H9 (cell line): ENCODE data around the gene HOXB6. TPM values are rescaled to one million over a fixed set of nuclear protein-coding genes. Genes with fewer than 3 reads are reported as not detected.

ENCODE experiments used
- DNase-seq: peaks from one replicate; pipeline ENCODE4 v3.0.0-alpha.2; 2017
- H2AFZ ChIP-seq: one replicate; pipeline ENCODE4 v1.6.1; 2013; ENCODE audit warnings: mild to moderate bottlenecking, low read length, control low read depth, moderate library complexity
- H2AK5ac ChIP-seq: 2 replicates; pipeline ENCODE4 v1.6.1; 2013; ENCODE audit warnings: low read length, control low read depth, mixed read lengths; ENCODE audit not compliant: insufficient read length
- H2BK120ac ChIP-seq: one replicate; pipeline ENCODE4 v1.6.1; 2013; ENCODE audit warnings: low read depth, mild to moderate bottlenecking, low read length, control low read depth, inconsistent platforms; ENCODE audit not compliant: poor library complexity, severe bottlenecking
- H2BK12ac ChIP-seq: 2 replicates; pipeline ENCODE4 v1.6.1; 2013; ENCODE audit warnings: low read length, control low read depth, mixed read lengths, low read depth; ENCODE audit not compliant: insufficient read length
- H2BK15ac ChIP-seq: 2 replicates; pipeline ENCODE4 v1.6.1; 2013; ENCODE audit warnings: low read depth, low read length, control low read depth
- H2BK20ac ChIP-seq: one replicate; pipeline ENCODE4 v1.6.1; 2013; ENCODE audit warnings: low read depth, mild to moderate bottlenecking, low read length, control low read depth, inconsistent platforms; ENCODE audit not compliant: poor library complexity, severe bottlenecking
- H2BK5ac ChIP-seq: 2 replicates; pipeline ENCODE4 v1.6.1; 2013; ENCODE audit warnings: low read length, control low read depth, mixed read lengths; ENCODE audit not compliant: insufficient read length
- H3K14ac ChIP-seq: 2 replicates; pipeline ENCODE4 v1.6.1; 2013; ENCODE audit warnings: low read length, control low read depth; ENCODE audit not compliant: insufficient read depth
- H3K18ac ChIP-seq: 2 replicates; pipeline ENCODE4 v1.6.1; 2013; ENCODE audit warnings: low read depth, mild to moderate bottlenecking, mixed read lengths, low read length, control low read depth; ENCODE audit not compliant: insufficient read length
- H3K23ac ChIP-seq: 2 replicates; pipeline ENCODE4 v1.6.1; 2013; ENCODE audit warnings: low read length, control low read depth, mixed read lengths, low read depth; ENCODE audit not compliant: insufficient read length
- H3K23me2 ChIP-seq: 2 replicates; pipeline ENCODE4 v1.6.1; 2013; ENCODE audit warnings: low read depth, mild to moderate bottlenecking, mixed read lengths, low read length, control low read depth; ENCODE audit not compliant: insufficient read length, poor library complexity, severe bottlenecking
- H3K27ac ChIP-seq: 2 replicates; pipeline ENCODE4 v1.5.1; 2013; ENCODE audit warnings: low read length, control low read depth, mixed read lengths, low read depth; ENCODE audit not compliant: insufficient read length
- H3K27me3 ChIP-seq: 2 replicates; pipeline ENCODE4 v1.6.1; 2013; ENCODE audit warnings: low read length, control low read depth, inconsistent platforms; ENCODE audit not compliant: insufficient read depth
- H3K4ac ChIP-seq: 2 replicates; pipeline ENCODE4 v1.6.1; 2013; ENCODE audit warnings: low read depth, mild to moderate bottlenecking, control low read depth, inconsistent platforms, low read length, moderate library complexity
- H3K4me1 ChIP-seq: 2 replicates; pipeline ENCODE4 v1.6.1; 2013; ENCODE audit warnings: low read length, control low read depth, inconsistent platforms; ENCODE audit not compliant: insufficient read depth
- H3K4me2 ChIP-seq: 2 replicates; pipeline ENCODE4 v1.6.1; 2013; ENCODE audit warnings: low read length, control low read depth, mixed read lengths; ENCODE audit not compliant: insufficient read length, insufficient read depth
- H3K56ac ChIP-seq: 2 replicates; pipeline ENCODE4 v1.6.1; 2013; ENCODE audit warnings: low read depth, mild to moderate bottlenecking, mixed read lengths, low read length, control low read depth; ENCODE audit not compliant: insufficient read length
- H3K79me1 ChIP-seq: 2 replicates; pipeline ENCODE4 v1.6.1; 2013; ENCODE audit warnings: low read depth, mild to moderate bottlenecking, moderate library complexity, low read length, control low read depth, inconsistent platforms; ENCODE audit not compliant: insufficient read depth, poor library complexity, severe bottlenecking
- H3K79me2 ChIP-seq: 2 replicates; pipeline ENCODE4 v1.6.1; 2013; ENCODE audit warnings: low read length, control low read depth, inconsistent platforms; ENCODE audit not compliant: insufficient read depth
- H3K9ac ChIP-seq: 2 replicates; pipeline ENCODE4 v1.6.1; 2013; ENCODE audit warnings: low read length, control low read depth, mixed read lengths; ENCODE audit not compliant: insufficient read length; ENCODE audit errors: extremely low read depth
- H3K9me3 ChIP-seq: one replicate; pipeline ENCODE4 v1.6.1; 2013; ENCODE audit warnings: low read depth, low read length, inconsistent platforms; ENCODE audit not compliant: control insufficient read depth
- H3T11ph ChIP-seq: one replicate; pipeline ENCODE4 v1.6.1; 2013; ENCODE audit warnings: mild to moderate bottlenecking, low read length, control low read depth, inconsistent platforms
- H4K20me1 ChIP-seq: one replicate; pipeline ENCODE4 v1.6.1; 2013; ENCODE audit not compliant: control insufficient read depth, insufficient read length, insufficient read depth
- H4K5ac ChIP-seq: 2 replicates; pipeline ENCODE4 v1.6.1; 2013; ENCODE audit warnings: low read depth, mild to moderate bottlenecking, mixed read lengths, low read length, control low read depth; ENCODE audit not compliant: insufficient read length
- H4K8ac ChIP-seq: replicated peaks from 2 replicates; pipeline ENCODE4 v1.6.1; 2013; ENCODE audit warnings: low read length, control low read depth, mixed read lengths, low read depth; ENCODE audit not compliant: insufficient read length
- H4K91ac ChIP-seq: 2 replicates; pipeline ENCODE4 v1.6.1; 2013; ENCODE audit warnings: low read depth, mild to moderate bottlenecking, moderate library complexity, mixed read lengths, low read length, control low read depth; ENCODE audit not compliant: insufficient read length
- H3K27ac Mint-ChIP-seq, 3 experiments: 2 replicates in 2 of 3; 3 replicates in 1 of 3; pipeline ENCODE4 v1.8.0; 2020 to 2021; ENCODE audit warnings: mixed read lengths in 3 of 3, mild to moderate bottlenecking in 1 of 3, moderate library complexity in 1 of 3
- H3K27me3 Mint-ChIP-seq: 2 replicates; pipeline ENCODE4 v1.8.0; 2021; ENCODE audit warnings: low read depth, mild to moderate bottlenecking, moderate library complexity, mixed read lengths
- H3K36me3 Mint-ChIP-seq, 3 experiments: 2 replicates in 2 of 3; 3 replicates in 1 of 3; pipeline ENCODE4 v1.8.0; 2020 to 2021; ENCODE audit warnings: low read depth in 3 of 3, mixed read lengths in 3 of 3; ENCODE audit not compliant: insufficient read depth in 1 of 3
- H3K4me1 Mint-ChIP-seq, 2 experiments: 2 replicates each; pipeline ENCODE4 v1.8.0; 2020; ENCODE audit warnings: mixed read lengths in 2 of 2
- H3K4me3 Mint-ChIP-seq, 2 experiments: 2 replicates in 1 of 2; 3 replicates in 1 of 2; pipeline ENCODE4 v1.8.0; 2020 to 2021; ENCODE audit warnings: mild to moderate bottlenecking in 2 of 2, mixed read lengths in 2 of 2, moderate library complexity in 1 of 2
- H3K9me3 Mint-ChIP-seq, 2 experiments: 2 replicates in 1 of 2; 3 replicates in 1 of 2; pipeline ENCODE4 v1.8.0; 2020; ENCODE audit warnings: mild to moderate bottlenecking in 2 of 2, mixed read lengths in 2 of 2, moderate library complexity in 1 of 2
- WGBS: extraction: QIAGEN DNeasy Blood & Tissue Kit; methylation state at CpG from one replicate; pipeline ENCODE4 v1.1.7; 2013; ENCODE audit warnings: missing lambda C conversion rate, low lambda C conversion rate, mixed read lengths; ENCODE audit not compliant: insufficient read length; ENCODE audit errors: extremely low coverage; 5-methylcytosine and 5-hydroxymethylcytosine counted together
- total RNA-seq: library from RNA; stranded (reverse); gene quantifications from 2 replicates; pipeline ENCODE4 v1.2.1, GENCODE V29; 2021
- TF ChIP-seq, protein P1 (sequence below): fragments of 200-600 bp; sonication (generic); conservative IDR thresholded peaks from 3 replicates; pipeline ENCODE4 v1.8.0; 2021; ENCODE audit warnings: antibody characterized with exemption, mild to moderate bottlenecking

HOXB6 gene
- total RNA-seq, 1 experiment from 2014 or later: not detected

DNA sequence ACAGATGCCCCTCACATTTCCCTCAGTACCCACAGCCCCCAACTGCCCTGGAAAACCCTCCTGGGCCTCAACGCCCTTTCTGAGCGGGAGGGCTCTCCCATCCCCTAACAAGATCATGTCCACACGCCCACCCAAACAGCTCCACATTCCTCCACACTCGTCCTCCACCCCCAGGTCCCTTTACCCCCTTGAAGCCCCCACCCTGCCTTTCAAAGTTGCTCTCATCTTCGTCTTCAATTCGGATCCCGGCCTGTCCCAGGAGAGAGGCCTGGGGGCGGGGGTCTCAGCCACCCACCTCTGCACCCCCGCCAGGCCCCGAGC lies 41.0 kb downstream of the HOXB6 start:
- peaks cover 2% of the 10 kb centered on the region; the same call in 1 of the 2 replicates for H3K4me1 ChIP-seq
- peak overlapping the region in 1 of 2 experiments; percentile 47; a peak in 2 of 5 replicates for H3K4me3 Mint-ChIP-seq

More for the DNA sequence above, 41.0 kb downstream of the HOXB6 start:
- Histone ChIP-seq H3K18ac (no peak overlapping the region), H2BK20ac (no peak overlapping the region), H3K23me2 (no peaks in the 10 kb centered on the region), H4K5ac (no peak overlapping the region), H3K27ac (no peak overlapping the region), H3K56ac (no peak overlapping the region), H2AFZ (no peak overlapping the region), H3K4me2 (no peak overlapping the region), H3T11ph (no peak overlapping the region), H3K4ac (no peak overlapping the region), H4K91ac (no peak overlapping the region), H3K9ac (no peak overlapping the region), H3K27me3 (peaks cover 99% of the 10 kb centered on the region), H2BK5ac (no peak overlapping the region), H4K20me1 (peaks cover 2% of the 10 kb centered on the region), H3K23ac (no peak overlapping the region), H3K9me3 (no peaks in the 10 kb centered on the region), H4K8ac (no peak overlapping the region), H2AK5ac (no peak overlapping the region), H2BK120ac (no peak overlapping the region), H2BK15ac (no peak overlapping the region), H2BK12ac (no peak overlapping the region), H3K79me2 (no peaks in the 10 kb centered on the region), H3K14ac (no peak overlapping the region), H3K79me1 (no peaks in the 10 kb centered on the region)
- no peak for DNase-seq
- peaks cover 52% of the 10 kb centered on the region for H3K27me3 Mint-ChIP-seq
- peaks cover 0 to 7% of the 10 kb centered on the region in 2 experiments; a peak in 2 of 5 replicates for H3K9me3 Mint-ChIP-seq
- no peaks in the 10 kb centered on the region; a peak in 1 of 7 replicates for H3K36me3 Mint-ChIP-seq
- H3K4me1 Mint-ChIP-seq: peaks cover 3 to 13% of the 10 kb centered on the region in 2 experiments; a peak in 3 of 4 replicates
- H3K27ac Mint-ChIP-seq: no peak overlapping the region
- no CpG with 5 or more reads among the region's 10 CpGs for WGBS
- TF ChIP-seq, protein P1, sequence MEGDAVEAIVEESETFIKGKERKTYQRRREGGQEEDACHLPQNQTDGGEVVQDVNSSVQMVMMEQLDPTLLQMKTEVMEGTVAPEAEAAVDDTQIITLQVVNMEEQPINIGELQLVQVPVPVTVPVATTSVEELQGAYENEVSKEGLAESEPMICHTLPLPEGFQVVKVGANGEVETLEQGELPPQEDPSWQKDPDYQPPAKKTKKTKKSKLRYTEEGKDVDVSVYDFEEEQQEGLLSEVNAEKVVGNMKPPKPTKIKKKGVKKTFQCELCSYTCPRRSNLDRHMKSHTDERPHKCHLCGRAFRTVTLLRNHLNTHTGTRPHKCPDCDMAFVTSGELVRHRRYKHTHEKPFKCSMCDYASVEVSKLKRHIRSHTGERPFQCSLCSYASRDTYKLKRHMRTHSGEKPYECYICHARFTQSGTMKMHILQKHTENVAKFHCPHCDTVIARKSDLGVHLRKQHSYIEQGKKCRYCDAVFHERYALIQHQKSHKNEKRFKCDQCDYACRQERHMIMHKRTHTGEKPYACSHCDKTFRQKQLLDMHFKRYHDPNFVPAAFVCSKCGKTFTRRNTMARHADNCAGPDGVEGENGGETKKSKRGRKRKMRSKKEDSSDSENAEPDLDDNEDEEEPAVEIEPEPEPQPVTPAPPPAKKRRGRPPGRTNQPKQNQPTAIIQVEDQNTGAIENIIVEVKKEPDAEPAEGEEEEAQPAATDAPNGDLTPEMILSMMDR: no peak
